Right forelimb (tissue), 1 donor: ENCODE data around the gene FZD10.

Source experiments
- DNase-seq: peaks from one replicate; pipeline ENCODE4 v3.0.0-alpha.2; 2018

FZD10 gene

GRCh38 chr12:130132831-130133511 is 29.3 kb upstream of the FZD10 start:
- no peak for DNase-seq

DNA sequence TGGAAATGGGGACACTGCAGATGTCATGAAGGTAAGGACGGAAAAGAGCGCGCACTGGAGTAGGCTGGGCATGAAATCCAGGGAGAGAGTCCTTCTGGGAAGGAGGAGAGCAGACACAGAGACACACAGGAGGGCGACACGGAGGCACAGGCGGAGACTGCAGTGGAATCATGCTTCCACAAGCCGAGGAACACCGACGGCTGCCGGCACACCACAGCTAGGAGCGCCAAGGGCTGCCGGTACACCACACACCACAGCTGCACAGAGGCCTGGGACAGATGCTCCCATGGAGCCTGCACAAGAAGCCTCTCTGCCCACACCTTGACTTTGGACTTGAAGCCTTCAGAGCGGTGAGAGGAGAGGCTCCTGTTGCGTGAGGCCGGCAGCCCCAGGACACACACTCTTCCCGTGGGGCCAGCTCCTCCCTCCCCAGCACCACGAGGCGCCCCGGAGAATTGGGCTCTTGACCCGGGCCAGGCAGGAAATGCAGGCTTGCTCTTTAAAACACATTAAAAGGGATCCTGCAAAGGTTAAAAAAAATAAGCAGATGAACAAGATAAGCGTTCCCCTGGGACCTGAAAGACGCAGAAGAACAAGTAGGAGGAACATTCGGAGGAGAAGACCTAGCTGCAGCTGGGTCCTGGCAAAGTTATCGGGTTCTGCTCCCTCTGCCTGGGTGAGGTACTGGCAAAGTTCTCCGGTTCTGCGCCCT is 28.3 kb upstream of the FZD10 start:
- DNase-seq: no peak

DNA sequence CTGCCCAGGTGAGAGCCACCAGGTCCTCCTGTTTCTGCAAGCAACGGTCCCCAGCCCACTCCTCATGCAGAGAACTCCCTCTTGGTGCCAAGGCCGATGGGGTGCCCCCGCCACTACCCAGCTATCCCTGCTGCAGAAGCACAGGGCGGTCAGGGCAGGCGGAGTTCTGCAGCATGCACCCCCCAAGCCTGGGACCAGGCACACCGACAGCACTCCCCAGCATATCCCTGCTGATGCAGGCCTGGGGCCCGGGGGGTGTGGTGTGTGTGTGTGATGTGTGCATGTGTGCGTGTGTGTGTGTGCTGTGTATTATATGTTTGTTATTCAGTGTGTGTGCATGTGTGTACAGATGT is 27.7 kb upstream of the FZD10 start:
- no peak for DNase-seq

DNA sequence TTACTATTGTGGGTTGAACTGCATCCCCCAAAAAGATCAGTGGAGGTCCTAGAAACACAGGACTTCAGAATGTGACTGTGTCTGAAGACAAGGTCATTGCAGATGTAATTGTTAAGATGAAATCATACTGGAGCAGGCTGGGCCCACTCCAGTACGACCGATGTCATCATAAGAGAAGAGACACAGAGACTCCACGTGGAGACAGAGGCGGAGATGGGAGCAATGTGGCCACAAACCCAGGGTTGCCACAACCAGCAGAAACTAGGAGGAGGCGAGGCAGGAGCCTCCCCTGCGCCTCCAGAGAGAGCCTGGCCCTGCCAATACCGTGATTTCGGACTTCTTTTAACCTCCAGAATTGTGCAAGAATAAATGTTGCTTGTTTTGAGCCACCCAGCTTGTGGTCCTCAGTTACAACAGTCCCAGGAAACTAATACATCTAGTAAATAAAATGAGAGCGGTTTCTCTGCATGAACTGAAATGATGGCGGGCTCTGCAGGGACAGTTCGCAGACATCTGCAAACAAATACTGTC is 25.7 kb upstream of the FZD10 start:
- DNase-seq: no peak

DNA sequence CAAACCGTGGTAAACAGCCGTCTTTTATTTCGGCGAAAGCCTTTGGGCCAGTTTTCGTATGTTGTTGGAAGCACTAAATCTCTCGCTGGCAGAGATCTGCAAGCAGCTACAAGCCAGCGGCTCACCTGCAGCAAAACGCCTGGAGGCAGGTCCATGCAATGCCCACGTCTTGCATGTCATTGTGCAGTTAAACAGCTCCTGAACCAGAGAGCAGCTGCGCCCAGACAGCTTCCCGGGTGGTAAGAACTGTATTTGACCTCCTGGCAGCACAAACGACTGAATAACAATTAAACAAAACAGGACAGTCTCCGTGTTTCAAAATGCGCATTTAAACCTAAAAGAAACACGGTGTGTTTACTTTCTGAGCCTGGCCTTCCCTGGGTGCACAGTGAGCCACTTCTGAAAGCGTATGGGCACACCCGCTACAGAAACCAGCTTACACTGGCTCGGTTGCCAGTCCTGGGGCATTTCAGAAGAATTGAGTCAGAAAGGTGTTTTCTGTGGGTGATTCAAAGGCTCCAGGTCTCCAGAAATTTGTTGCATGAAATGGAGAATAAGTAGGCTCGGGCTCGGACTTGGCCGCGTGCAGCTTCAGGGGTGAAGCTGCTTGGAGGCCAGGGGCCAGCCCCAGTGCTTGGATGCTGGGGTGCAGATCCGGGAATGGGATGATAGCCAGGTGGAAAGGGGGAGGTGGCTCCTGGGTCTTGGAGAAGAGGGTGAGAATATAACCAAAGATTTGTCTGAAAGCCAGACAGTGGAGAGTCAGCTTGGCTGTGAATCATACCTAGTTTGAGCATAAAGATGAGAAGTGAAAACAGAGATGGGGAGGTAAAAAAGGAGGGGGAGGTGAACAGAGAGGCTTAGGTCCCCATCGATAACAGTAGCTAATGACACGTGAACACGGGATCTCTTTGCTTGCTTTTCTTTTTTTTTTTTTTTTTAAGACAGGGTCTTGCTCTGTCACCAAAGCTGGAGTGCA is 24.9 kb upstream of the FZD10 start:
- DNase-seq: no peak

DNA sequence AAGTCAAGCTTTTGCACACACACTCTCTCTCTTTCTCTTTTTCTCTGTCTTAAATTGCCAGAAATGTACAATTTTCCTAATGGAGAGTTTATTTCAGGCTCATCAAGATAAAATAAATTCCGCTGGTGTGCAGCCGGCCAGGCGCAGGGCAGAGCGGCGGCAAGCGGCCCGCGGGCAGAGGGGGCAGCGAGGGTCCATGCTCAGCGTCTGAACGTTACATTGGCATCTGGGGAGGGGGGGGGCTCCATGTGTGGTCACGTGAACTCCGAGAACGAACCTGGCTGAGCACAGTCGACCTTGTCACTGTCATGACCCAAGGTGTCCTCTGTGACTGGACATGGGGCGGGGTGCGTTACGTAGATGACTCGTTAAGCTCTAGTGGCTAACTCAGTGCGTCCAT is 23.8 kb upstream of the FZD10 start:
- DNase-seq: no peak

GRCh38 chr12:130139567-130140421 is 22.5 kb upstream of the FZD10 start:
- no peak for DNase-seq

GRCh38 chr12:130141105-130141504 is 21.2 kb upstream of the FZD10 start:
- no peak for DNase-seq

GRCh38 chr12:130141901-130142683 is 20.2 kb upstream of the FZD10 start:
- no peak for DNase-seq

GRCh38 chr12:130142736-130143135 is 19.5 kb upstream of the FZD10 start:
- no peak for DNase-seq

- DNase-seq: no peak
Observed at GRCh38 chr12:130143136-130143535, 19.1 kb upstream of the FZD10 start.

GRCh38 chr12:130144256-130144655 is 18.0 kb upstream of the FZD10 start:
- no peak for DNase-seq

DNA sequence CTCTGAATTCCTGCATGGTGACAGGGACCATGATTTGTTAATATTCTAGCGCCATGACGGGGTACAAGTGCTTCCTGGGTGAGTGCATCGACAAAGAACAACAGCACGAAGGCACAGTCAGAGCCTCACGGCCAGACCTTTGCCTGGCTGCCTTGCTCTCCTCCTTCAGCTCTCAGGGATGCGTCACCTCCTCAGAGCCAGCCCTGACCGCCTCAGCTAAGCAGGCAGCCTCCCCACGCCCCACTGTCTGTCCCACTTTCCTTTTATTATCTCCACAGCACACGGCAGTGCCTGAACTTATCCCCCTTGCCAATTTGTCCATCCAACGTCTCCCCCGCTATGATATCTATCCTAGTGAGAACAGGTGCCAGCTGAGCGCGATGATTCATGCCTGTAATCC is 16.5 kb upstream of the FZD10 start:
- DNase-seq: no peak

DNA sequence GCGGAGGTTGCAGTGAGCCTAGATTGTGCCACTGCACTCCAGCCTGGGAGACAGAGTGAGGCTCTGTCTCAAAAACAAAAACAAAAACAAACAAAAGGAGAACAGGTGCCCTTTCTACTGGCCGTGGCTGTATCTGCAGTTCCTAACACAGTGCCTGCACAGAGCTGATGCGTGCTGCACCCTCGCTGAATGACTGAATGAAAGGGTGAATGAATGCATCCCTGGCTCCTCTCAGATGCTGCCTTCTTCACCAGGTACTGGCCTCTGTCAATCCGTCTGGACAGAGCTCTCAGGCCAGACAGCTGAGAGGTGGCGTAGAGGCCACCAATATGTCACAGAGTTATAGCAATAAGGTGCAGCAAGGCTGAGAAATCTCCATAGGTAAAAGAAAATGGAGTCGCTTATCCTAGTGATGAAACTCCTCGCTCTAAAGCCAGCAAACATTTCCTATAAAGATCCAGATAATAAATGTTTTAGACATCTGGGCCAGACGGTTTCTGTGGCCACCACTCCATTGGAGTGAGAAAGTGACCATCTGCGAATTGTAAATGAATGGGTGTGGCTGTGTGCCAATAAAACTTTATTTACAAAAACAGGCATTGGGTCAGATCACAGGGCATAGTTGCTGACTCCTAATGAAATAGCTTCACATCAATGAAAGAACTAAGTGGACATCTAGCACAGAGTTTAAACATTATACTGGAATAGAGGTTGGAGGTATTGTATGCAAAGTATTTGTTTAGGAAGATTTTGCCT is 15.9 kb upstream of the FZD10 start:
- no peak for DNase-seq

DNA sequence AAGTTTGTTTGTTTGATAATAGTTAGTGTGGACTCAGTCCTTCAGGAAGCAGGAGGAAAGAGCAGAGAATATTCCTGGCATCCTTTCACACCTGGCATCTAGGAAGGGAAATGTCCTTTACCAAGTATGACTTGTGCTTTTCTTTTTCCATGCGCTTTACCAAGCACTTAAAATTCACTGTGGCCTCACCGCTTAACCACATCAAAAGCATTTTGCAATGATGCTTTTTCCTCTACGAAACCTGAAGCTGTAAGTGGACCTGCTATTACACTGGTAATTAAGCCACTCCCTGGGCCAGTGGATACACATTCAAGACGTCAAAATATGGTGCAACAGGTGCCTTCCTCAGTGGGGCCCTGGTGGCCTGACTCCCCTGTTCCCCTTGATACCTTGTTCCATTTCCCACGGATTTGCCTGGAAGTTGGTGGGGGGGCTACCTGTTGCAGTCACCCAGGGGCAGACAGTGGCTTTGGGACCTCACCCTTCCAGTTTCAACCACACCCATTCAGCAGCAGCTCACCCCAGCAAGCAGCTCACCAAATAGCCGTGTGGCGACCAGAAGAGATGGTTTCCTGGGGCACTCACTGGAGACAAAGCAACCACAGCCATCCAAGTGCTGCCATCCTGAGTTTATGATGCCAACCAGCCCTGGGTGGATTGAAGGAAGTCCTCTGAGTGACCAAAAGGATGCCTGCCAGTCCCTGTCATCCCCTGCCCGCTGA is 14.2 kb upstream of the FZD10 start:
- DNase-seq: no peak

DNA sequence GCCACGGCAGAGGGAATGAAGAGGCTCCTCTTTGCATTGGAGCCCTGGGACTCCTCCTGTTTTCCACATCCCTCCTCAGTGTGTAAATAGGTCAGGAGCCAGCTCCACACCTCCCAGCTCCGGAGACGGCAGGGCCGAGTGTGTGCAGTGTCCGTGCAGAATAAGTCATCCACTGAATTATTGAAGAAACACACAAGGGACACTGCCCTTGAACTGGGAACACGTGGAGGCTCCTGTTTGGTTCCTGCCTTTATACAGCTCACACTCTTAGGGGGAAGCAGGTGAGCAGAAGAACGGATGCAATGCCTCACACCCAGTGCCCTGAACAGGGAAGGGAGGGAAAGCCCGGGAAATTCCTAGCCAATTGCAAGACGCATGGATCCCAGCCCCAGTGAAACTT is 10.4 kb upstream of the FZD10 start:
- no peak for DNase-seq

GRCh38 chr12:130152386-130152785 is 9.9 kb upstream of the FZD10 start:
- no peak for DNase-seq

DNA sequence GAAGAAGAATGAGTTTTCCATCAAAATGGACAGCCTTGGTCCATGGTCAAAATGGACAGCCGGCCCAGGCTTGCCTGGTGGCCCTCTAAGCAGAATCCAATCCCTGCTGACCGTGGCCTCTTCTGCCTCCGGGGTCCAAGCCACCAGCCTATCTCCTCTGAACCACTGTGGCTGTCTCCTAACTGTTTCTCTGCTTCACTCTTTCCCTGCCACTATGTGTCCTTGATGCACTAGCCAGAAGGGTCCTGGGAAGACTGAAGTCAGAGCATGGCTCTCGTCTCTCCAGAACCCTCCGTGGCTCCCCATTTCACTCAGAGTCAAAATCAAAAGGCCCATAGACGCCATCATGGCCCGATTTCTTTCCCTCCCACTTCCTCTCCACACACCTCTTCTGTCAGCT is 8.5 kb upstream of the FZD10 start:
- DNase-seq: no peak

DNA sequence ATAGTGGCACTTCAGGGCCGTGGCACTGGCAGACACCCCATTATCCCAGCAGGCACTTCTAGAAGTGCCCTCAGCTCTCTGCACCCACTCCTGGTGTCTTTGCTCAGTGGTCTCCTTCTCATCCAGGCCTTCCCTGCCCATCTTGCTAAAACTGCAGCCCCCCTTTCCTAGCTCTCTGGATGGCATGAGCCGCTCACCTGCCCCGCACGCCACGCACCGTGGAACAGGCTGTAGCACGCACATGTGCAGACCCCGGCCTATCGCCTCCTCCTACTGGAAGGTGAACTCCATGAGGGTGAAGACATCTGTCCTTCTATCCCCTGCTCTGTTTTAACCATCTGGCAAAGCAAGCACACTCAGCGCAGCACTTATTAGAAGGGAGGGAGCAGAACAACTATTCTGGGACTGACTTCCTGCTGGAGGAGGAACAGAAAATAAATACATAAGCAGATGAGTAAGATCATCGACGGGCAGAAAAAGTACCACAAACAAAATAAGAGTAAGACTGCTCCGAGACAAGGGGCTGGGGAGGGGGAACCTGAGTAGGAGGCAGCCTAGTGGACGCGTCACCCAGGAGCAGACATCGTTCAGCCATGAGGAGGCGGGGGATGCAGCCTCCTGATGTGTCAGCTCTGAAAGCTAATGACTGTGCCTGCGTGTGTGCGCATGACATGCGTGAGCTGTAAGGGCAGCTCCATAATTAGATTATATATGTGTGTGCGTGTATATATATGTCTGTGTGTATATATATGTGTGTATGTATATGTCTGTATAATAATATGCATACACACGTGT is 7.8 kb upstream of the FZD10 start:
- no peak for DNase-seq
